GM23338 (cell line): ENCODE data around the gene KRTAP5-2. TPM values are rescaled to one million over a fixed set of nuclear protein-coding genes. Genes with fewer than 3 reads are reported as not detected.

Source experiments
- ATAC-seq: fragments of 200-7000 bp; cut with Tn5 transposase; 3 replicates; pipeline ENCODE4 v1.9.1; 2020
- DNase-seq: peaks from one replicate; pipeline ENCODE4 v3.0.0-alpha.2; 2015; ENCODE audit warnings: low spot score
- H2AFZ ChIP-seq: fragments of 200-600 bp; sonication (generic); 2 replicates; pipeline ENCODE4 v1.8.0; 2016; ENCODE audit warnings: antibody characterized with exemption, mild to moderate bottlenecking, moderate library complexity
- H3F3A ChIP-seq: fragments of 200-600 bp; sonication (generic); replicated peaks from 2 replicates; pipeline ENCODE4 v1.8.0; 2017; ENCODE audit warnings: antibody characterized with exemption, mixed run types, low read depth
- H3K27ac ChIP-seq: fragments of 200-600 bp; sonication (generic); 2 replicates; pipeline ENCODE4 v1.6.1; 2016; ENCODE audit warnings: low read depth
- H3K27me3 ChIP-seq: fragments of 200-600 bp; sonication (generic); 2 replicates; pipeline ENCODE4 v1.8.0; 2016; ENCODE audit warnings: mild to moderate bottlenecking, mixed run types, moderate library complexity; ENCODE audit not compliant: insufficient read depth
- H3K36me3 ChIP-seq: fragments of 200-600 bp; sonication (generic); 2 replicates; pipeline ENCODE4 v1.8.0; 2016; ENCODE audit warnings: mild to moderate bottlenecking; ENCODE audit not compliant: insufficient read depth
- H3K4me1 ChIP-seq: fragments of 200-600 bp; sonication (generic); 2 replicates; pipeline ENCODE4 v1.8.0; 2016; ENCODE audit warnings: mild to moderate bottlenecking, moderate library complexity; ENCODE audit not compliant: insufficient read depth
- H3K4me2 ChIP-seq: fragments of 200-600 bp; sonication (generic); 2 replicates; pipeline ENCODE4 v1.7.1; 2017; ENCODE audit warnings: mixed run types
- H3K4me3 ChIP-seq: fragments of 200-600 bp; sonication (generic); 2 replicates; pipeline ENCODE4 v1.6.1; 2016; ENCODE audit warnings: mixed run types
- H3K79me2 ChIP-seq: fragments of 200-600 bp; sonication (generic); replicated peaks from 2 replicates; pipeline ENCODE4 v1.8.0; 2017; ENCODE audit warnings: mild to moderate bottlenecking; ENCODE audit not compliant: insufficient read depth
- H3K9me2 ChIP-seq: fragments of 200-600 bp; sonication (generic); 2 replicates; pipeline ENCODE4 v1.8.0; 2017; ENCODE audit not compliant: insufficient read depth
- H4K20me1 ChIP-seq: fragments of 200-600 bp; sonication (generic); replicated peaks from 2 replicates; pipeline ENCODE4 v1.8.0; 2017; ENCODE audit warnings: mild to moderate bottlenecking; ENCODE audit not compliant: insufficient read depth
- H3K27ac Mint-ChIP-seq: 2 replicates; pipeline ENCODE4 v1.8.0; 2020; ENCODE audit warnings: inconsistent platforms, mild to moderate bottlenecking, moderate library complexity, mixed read lengths
- H3K27me3 Mint-ChIP-seq: 3 replicates; pipeline ENCODE4 v1.8.0; 2022; ENCODE audit warnings: low read depth, mild to moderate bottlenecking, moderate library complexity, mixed read lengths, inconsistent platforms; ENCODE audit not compliant: insufficient read depth, poor library complexity
- H3K36me3 Mint-ChIP-seq: 3 replicates; pipeline ENCODE4 v1.8.0; 2021; ENCODE audit warnings: low read depth, mild to moderate bottlenecking, inconsistent platforms, moderate library complexity, mixed read lengths
- H3K4me1 Mint-ChIP-seq: 3 replicates; pipeline ENCODE4 v1.8.0; 2020; ENCODE audit warnings: mild to moderate bottlenecking, inconsistent platforms, mixed read lengths
- H3K4me3 Mint-ChIP-seq: 3 replicates; pipeline ENCODE4 v1.8.0; 2021; ENCODE audit warnings: moderate library complexity, mild to moderate bottlenecking, inconsistent platforms, mixed read lengths
- H3K9me3 Mint-ChIP-seq: 3 replicates; pipeline ENCODE4 v1.8.0; 2020; ENCODE audit warnings: moderate library complexity, mild to moderate bottlenecking, inconsistent platforms, mixed read lengths
- CREB1 ChIP-seq: fragments of 250-450 bp; sonication (Bioruptor Pico); IDR thresholded peaks from 2 replicates; pipeline ENCODE4 v1.5.0; 2020; ENCODE audit warnings: low read depth, mild to moderate bottlenecking, moderate library complexity
- CTCF ChIP-seq, 2 experiments: fragments of 200-600 bp in 1 of 2; sonication (generic) in 1 of 2; conservative IDR thresholded peaks; 2 replicates each; pipeline versions ENCODE4 v1.5.1 to v1.6.1; 2016 to 2017; ENCODE audit warnings: antibody characterized with exemption in 2 of 2, low read depth in 2 of 2, mild to moderate bottlenecking in 2 of 2, moderate library complexity in 1 of 2
- EZH2 ChIP-seq: fragments of 200-600 bp; sonication (generic); IDR thresholded peaks from one replicate; pipeline ENCODE4 v1.8.0; 2017; ENCODE audit warnings: antibody characterized with exemption, mild to moderate bottlenecking, low read depth; ENCODE audit not compliant: unreplicated experiment
- EZH2phosphoT487 ChIP-seq: fragments of 200-600 bp; sonication (generic); IDR thresholded peaks from one replicate; pipeline ENCODE4 v1.8.1; 2018; ENCODE audit warnings: antibody characterized with exemption; ENCODE audit not compliant: unreplicated experiment
- JUNB ChIP-seq: IDR thresholded peaks from one replicate; pipeline ENCODE4 v1.6.1; 2016; ENCODE audit warnings: antibody characterized with exemption; ENCODE audit not compliant: unreplicated experiment
- NANOG ChIP-seq: IDR thresholded peaks from 2 replicates; pipeline ENCODE4 v1.6.1; 2016; ENCODE audit warnings: antibody characterized with exemption, borderline replicate concordance
- POLR2AphosphoS5 ChIP-seq: IDR thresholded peaks from 2 replicates; pipeline ENCODE4 v1.6.1; 2016; ENCODE audit warnings: antibody characterized with exemption, low read depth
- REST ChIP-seq: IDR thresholded peaks from one replicate; pipeline ENCODE4 v1.6.1; 2018; ENCODE audit warnings: antibody characterized with exemption; ENCODE audit not compliant: unreplicated experiment
- STAT1 ChIP-seq: IDR thresholded peaks from one replicate; pipeline ENCODE4 v1.6.1; 2016; ENCODE audit warnings: antibody characterized with exemption; ENCODE audit not compliant: unreplicated experiment
- ZNF114 ChIP-seq: fragments of 250-450 bp; sonication (Bioruptor Pico); IDR thresholded peaks from 2 replicates; pipeline ENCODE4 v1.5.0; 2020; ENCODE audit warnings: mild to moderate bottlenecking, moderate library complexity
- ZNF331 ChIP-seq: fragments of 250-450 bp; sonication (Bioruptor Pico); IDR thresholded peaks from 2 replicates; pipeline ENCODE4 v1.5.0; 2020; ENCODE audit warnings: low read depth, mild to moderate bottlenecking, moderate library complexity
- polyA plus RNA-seq: library from polyadenylated mRNA; unstranded; fragments of >200 nt; fragmentation: Nextera tagmentation; extraction: Ambion mirVana; gene quantifications from 2 replicates; pipeline ENCODE4 v1.2.1, GENCODE V29; 2016
- total RNA-seq: library from RNA; depleted of rRNA; stranded (reverse); fragments of >200 nt; shearing (Covaris generic); gene quantifications from 2 replicates; pipeline ENCODE4 v1.2.3, GENCODE V29; 2014
- TF ChIP-seq, protein P1 (sequence below): fragments of 250-450 bp; sonication (Bioruptor Pico); IDR thresholded peaks from 2 replicates; pipeline ENCODE4 v1.5.0; 2020; ENCODE audit warnings: mild to moderate bottlenecking, moderate library complexity

Gene KRTAP5-2
- total and polyA plus RNA-seq, 2 experiments from 2014 or later = not detected

DNA sequence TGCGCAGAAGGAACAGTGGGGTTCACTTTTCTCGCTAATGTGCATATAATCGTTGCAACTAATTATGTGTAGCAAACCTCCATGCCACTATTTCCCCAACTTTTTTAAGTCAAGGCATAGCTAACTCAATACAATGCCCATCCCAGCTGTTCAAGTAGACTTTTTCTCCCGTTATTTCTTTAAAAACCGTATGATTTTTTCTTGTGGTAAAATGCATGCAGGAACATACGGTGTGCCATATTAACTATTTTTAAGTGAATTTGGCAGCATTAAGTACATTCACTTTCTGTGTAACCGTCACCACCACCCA is 23.2 kb downstream of the KRTAP5-2 start:
- Histone ChIP-seq H2AFZ (no peak overlapping the region), H4K20me1 (no peaks in the 10 kb centered on the region), H3K4me3 (no peak overlapping the region), H3F3A (peaks cover 8% of the 10 kb centered on the region; the same call in 1 of the 2 replicates), H3K27me3 (peaks cover 53% of the 10 kb centered on the region), H3K4me1 (peaks cover 20% of the 10 kb centered on the region; the same call in 1 of the 2 replicates), H3K4me2 (0 out of 2 replicates have a peak overlapping the region, but pooled peaks have one; percentile 38), H3K79me2 (no peaks in the 10 kb centered on the region), H3K36me3 (no peaks in the 10 kb centered on the region), H3K9me2 (no peaks in the 10 kb centered on the region), H3K27ac (no peak overlapping the region)
- DNase-seq (no peak), ATAC-seq (no peak)
- Mint-ChIP-seq H3K4me1 (no peaks in the 10 kb centered on the region), H3K9me3 (peaks cover 14% of the 10 kb centered on the region), H3K27ac (no peak overlapping the region), H3K36me3 (no peaks in the 10 kb centered on the region), H3K27me3 (peaks cover 49% of the 10 kb centered on the region), H3K4me3 (peak overlapping the region; percentile 50; the same call in 1 of the 3 replicates)
- TF ChIP-seq CREB1 (CRISPR knock-in tag) = no peak
- TF ChIP-seq CTCF (conservative IDR thresholded peaks at IDR 0.05; ENCODE audit: low read depth in 2 of 2) = no peak; a peak in 1 of 4 replicates
- TF ChIP-seq, protein P1, sequence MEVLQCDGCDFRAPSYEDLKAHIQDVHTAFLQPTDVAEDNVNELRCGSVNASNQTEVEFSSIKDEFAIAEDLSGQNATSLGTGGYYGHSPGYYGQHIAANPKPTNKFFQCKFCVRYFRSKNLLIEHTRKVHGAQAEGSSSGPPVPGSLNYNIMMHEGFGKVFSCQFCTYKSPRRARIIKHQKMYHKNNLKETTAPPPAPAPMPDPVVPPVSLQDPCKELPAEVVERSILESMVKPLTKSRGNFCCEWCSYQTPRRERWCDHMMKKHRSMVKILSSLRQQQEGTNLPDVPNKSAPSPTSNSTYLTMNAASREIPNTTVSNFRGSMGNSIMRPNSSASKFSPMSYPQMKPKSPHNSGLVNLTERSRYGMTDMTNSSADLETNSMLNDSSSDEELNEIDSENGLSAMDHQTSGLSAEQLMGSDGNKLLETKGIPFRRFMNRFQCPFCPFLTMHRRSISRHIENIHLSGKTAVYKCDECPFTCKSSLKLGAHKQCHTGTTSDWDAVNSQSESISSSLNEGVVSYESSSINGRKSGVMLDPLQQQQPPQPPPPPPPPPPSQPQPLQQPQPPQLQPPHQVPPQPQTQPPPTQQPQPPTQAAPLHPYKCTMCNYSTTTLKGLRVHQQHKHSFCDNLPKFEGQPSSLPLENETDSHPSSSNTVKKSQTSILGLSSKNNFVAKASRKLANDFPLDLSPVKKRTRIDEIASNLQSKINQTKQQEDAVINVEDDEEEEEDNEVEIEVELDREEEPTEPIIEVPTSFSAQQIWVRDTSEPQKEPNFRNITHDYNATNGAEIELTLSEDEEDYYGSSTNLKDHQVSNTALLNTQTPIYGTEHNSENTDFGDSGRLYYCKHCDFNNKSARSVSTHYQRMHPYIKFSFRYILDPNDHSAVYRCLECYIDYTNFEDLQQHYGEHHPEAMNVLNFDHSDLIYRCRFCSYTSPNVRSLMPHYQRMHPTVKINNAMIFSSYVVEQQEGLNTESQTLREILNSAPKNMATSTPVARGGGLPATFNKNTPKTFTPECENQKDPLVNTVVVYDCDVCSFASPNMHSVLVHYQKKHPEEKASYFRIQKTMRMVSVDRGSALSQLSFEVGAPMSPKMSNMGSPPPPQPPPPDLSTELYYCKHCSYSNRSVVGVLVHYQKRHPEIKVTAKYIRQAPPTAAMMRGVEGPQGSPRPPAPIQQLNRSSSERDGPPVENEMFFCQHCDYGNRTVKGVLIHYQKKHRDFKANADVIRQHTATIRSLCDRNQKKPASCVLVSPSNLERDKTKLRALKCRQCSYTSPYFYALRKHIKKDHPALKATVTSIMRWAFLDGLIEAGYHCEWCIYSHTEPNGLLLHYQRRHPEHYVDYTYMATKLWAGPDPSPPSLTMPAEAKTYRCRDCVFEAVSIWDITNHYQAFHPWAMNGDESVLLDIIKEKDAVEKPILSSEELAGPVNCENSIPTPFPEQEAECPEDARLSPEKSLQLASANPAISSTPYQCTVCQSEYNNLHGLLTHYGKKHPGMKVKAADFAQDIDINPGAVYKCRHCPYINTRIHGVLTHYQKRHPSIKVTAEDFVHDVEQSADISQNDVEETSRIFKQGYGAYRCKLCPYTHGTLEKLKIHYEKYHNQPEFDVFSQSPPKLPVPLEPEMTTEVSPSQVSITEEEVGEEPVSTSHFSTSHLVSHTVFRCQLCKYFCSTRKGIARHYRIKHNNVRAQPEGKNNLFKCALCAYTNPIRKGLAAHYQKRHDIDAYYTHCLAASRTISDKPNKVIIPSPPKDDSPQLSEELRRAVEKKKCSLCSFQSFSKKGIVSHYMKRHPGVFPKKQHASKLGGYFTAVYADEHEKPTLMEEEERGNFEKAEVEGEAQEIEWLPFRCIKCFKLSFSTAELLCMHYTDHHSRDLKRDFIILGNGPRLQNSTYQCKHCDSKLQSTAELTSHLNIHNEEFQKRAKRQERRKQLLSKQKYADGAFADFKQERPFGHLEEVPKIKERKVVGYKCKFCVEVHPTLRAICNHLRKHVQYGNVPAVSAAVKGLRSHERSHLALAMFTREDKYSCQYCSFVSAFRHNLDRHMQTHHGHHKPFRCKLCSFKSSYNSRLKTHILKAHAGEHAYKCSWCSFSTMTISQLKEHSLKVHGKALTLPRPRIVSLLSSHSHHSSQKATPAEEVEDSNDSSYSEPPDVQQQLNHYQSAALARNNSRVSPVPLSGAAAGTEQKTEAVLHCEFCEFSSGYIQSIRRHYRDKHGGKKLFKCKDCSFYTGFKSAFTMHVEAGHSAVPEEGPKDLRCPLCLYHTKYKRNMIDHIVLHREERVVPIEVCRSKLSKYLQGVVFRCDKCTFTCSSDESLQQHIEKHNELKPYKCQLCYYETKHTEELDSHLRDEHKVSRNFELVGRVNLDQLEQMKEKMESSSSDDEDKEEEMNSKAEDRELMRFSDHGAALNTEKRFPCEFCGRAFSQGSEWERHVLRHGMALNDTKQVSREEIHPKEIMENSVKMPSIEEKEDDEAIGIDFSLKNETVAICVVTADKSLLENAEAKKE (CRISPR knock-in tag) = no peak
- TF ChIP-seq ZNF331 (CRISPR knock-in tag) = no peak
- TF ChIP-seq STAT1 = no peak
- TF ChIP-seq POLR2AphosphoS5 = no peak
- TF ChIP-seq REST = no peak
- no peak for TF ChIP-seq EZH2phosphoT487
- TF ChIP-seq NANOG = no peak
- no peak for TF ChIP-seq JUNB
- no peak for TF ChIP-seq EZH2
- TF ChIP-seq ZNF114 (CRISPR knock-in tag) = no peak
